ENCODE results near the gene TRPM4. TPM values are rescaled to one million over a fixed set of nuclear protein-coding genes. Genes with fewer than 3 reads are reported as not detected.

The TRPM4 gene
- total and polyA plus RNA-seq, 2 of the 8 experiments (the other 6 are each of a cell fraction or from before 2014, with no cell fraction given) = 11.3 to 13.3 TPM

GRCh38 chr19:49148784-49149651, 8.6 kb upstream of the TRPM4 start (continued):
- TF ChIP-seq EP300 (IDR thresholded peaks at IDR 0.05; ENCODE audit: borderline replicate concordance in 1 of 2, low read depth in 2 of 2, low read length in 2 of 2) (peak in 1 of 2 experiments; percentile 95; a peak in 1 of 3 replicates), TAF1 (IDR thresholded peaks at IDR 0.05; ENCODE audit: low read depth, low read length) (peak; percentile 78), CHD1 (IDR thresholded peaks at IDR 0.05; ENCODE audit: low read depth, low read length) (peak; percentile 83), TAF7 (optimal IDR thresholded peaks at IDR 0.05; ENCODE audit: borderline replicate concordance, low read depth, low read length) (peak; percentile 40), YY1 (IDR thresholded peaks at IDR 0.05; ENCODE audit: low read depth, low read length) (no peak), HDAC2 (IDR thresholded peaks at IDR 0.05; ENCODE audit: borderline replicate concordance in 1 of 2, low read depth in 2 of 2, low read length in 2 of 2) (peak in 1 of 2 experiments; percentile 35; a peak in 1 of 4 replicates), MAX (IDR thresholded peaks at IDR 0.05) (peak; percentile 18; the same call in 1 of the 2 replicates), ATF3 (IDR thresholded peaks at IDR 0.05; ENCODE audit: insufficient read depth, low read depth, low read length) (no peak), KDM4A (IDR thresholded peaks at IDR 0.05; ENCODE audit: low read depth, low read length, severe bottlenecking) (peak; percentile 30), JUND (IDR thresholded peaks at IDR 0.05; ENCODE audit: low read length) (peak; percentile 80; the same call in 1 of the 2 replicates), SIN3A (conservative IDR thresholded peaks at IDR 0.05 in 1 of 2, IDR thresholded peaks at IDR 0.05 in 1 of 2; ENCODE audit: low read depth in 1 of 2, low read length in 2 of 2) (peak in 1 of 2 experiments; percentile 72; a peak in 1 of 4 replicates)
